RPMI7951 (cell line): ENCODE results near the gene CCL22. TPM values are rescaled to one million over a fixed set of nuclear protein-coding genes. Genes with fewer than 3 reads are reported as not detected.
"Not testable (repeated sequence)": the region's sequence is repeated elsewhere in the genome, so short reads cannot be mapped to it uniquely, and the experiment has no call there.

Source experiments
- DNase-seq: peaks from one replicate; pipeline ENCODE4 v3.0.0-alpha.2; 2012; ENCODE audit warnings: low read depth
- total RNA-seq: library from RNA; depleted of rRNA; stranded (reverse); fragments of >200 nt; shearing (Covaris generic); gene quantifications from 2 replicates; pipeline ENCODE4 v1.2.3, GENCODE V29; 2014

Gene CCL22
- total RNA-seq, 1 experiment from 2014 or later, result not detected

DNA sequence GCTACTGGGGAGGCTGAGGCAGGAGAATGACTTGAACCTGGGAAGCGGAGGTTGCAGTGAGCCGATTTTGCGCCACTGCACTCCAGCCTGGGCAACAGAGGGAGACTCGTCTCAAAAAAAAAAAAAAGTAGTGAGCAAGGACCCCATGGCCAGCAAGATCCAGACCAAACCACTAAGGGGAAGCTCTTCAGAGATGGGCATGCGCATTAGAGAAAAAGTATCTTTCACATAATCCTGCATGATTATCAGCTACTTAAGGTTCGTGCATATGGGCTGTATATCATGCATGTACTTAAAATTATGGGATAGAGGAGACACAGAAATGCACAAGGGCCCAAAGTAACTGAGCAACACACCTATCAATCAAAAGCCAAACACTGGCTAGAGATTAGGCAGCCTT, 10.7 kb upstream of the CCL22 start:
- no peak for DNase-seq

DNA sequence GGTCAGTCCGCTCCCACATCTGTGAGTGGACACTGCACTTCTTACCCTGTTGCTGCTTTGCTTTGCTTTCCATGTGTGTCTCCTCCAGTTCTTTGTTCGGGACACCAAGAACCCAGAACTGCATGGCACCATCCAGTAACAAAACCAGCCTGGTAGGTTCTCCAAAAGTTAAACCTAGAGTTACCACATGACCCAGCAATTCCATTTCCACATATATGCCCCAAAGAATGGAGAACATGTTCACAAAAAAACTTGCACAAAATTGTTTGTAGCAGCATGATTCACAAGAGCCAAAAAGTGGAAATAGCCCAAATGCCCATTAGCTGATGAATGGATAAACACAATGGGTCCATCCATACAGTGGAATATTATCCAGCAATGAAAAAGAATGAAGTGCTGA, 10.3 kb upstream of the CCL22 start:
- no peak for DNase-seq

DNA sequence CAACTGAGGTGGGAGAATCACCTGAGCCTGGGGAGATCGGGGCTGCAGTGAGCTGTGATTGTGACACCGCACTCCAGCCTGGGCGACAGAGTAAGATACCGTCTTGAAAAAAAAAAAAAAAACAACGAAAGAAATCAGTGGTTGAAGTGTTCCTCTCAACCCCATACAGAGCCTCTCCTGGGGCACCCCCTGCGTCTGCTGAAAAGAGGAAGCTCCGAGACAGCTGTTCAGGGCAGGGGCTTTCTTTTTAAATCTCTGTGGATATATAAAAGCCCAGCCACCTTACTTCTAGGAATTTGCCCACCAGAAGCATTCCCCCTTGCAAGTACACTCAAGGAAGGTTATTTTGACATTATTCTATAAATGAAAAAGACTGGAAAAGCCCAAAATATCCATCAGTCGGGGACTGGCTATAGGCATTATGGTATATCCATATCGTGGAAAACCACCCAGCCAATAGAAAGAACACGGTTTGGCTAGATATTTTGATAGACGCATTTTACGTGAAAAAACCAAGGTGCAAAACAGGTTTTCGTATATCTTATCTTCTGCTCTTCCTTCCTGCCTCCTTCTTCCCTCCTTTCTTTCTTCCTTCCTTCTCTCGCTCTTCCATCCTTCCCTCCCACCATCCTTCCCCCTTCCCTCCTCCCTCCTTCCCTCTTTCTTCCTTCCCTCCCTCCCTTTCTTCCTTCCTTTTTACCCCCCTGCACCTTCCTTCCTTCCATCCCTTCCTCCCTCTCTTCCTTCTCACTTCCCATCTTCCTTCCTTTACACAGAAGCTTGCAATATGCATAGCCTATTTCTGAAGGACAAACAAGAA, 9.2 kb upstream of the CCL22 start:
- DNase-seq, result no peak

DNA sequence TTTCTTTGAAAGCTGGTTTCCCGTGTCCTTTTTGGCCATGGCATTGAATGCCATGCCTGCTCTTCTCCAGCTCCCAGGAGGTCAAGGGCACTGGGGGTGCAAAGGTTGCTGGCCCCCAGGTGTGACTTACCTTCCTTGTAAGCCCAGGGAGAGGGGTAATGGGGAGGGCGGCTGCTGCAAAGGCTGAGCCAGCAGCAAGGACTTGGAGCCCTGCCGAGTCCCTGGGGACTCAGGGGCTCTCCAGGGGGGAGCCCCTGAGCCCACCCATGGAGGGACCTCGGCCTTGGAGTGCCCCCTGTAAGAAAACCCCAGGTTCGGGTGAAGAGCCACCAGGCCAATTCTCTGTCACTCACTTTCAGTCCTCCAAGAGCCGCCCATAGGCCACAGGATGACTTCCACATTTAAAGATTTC, 5.9 kb upstream of the CCL22 start:
- DNase-seq, result no peak

DNA sequence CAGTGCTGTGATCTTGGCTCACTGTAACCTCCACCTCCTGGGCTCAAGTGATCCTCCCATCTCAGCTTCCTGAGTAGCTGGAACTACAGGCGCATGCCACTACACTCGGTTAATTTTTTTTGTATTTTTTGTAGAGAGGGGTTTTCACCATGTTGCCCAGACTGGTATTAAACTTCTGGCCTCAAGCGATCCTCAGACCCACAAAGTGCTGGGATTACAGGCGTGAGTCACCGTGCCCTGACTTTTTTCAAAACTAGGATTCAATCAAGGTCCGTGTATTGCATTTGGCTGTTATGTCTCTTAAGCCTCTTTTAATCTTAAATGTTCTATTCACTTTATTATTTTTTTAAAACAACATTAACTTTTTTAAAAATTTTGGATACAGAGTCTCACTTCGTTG, 4.3 kb upstream of the CCL22 start:
- DNase-seq, result peak; percentile 71

DNA sequence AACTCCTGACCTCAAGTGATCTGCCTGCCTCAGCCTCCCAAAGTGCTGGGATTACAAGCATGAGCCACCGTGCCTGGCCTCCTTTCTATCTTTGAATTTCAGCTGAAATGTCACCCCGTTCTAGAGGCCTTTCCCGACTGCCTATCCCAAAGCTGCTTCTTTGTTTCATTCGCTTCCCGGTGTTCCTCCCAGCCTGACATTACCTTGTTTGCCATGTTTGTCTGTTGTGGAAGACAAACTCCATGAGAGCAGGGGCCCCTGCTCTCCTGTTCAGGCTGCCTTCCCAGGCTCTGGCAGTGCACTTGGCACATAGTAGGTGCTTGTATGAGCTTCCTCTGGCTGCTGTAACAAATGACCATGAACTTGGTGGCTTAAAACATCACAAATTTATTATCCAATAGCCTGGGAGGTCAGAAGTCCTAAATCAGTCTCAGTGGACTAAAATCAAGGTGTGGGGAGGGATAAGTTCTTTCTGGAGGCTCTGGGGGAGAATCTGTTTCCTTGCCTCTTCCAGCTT, 2.6 kb upstream of the CCL22 start:
- no peak for DNase-seq

DNA sequence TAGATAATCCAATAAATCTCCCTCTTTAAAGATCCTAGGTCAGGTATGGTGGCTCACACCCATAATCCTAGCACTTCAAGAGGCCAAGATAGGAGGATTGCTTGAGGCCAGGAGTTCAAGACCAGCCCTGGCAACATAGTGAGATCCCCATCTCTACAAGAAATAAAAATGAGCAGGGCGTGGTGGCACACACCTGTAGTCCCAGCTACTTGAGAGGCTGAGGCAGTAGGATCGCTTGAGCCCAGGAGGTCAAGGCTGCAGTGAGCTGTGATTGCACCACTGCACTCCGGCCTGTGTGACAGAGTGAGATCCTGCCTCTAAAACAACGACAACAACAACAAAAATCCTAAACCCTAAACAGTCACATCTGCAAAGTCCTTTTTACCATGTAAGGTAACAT, 2.0 kb upstream of the CCL22 start:
- DNase-seq, result no peak

DNA sequence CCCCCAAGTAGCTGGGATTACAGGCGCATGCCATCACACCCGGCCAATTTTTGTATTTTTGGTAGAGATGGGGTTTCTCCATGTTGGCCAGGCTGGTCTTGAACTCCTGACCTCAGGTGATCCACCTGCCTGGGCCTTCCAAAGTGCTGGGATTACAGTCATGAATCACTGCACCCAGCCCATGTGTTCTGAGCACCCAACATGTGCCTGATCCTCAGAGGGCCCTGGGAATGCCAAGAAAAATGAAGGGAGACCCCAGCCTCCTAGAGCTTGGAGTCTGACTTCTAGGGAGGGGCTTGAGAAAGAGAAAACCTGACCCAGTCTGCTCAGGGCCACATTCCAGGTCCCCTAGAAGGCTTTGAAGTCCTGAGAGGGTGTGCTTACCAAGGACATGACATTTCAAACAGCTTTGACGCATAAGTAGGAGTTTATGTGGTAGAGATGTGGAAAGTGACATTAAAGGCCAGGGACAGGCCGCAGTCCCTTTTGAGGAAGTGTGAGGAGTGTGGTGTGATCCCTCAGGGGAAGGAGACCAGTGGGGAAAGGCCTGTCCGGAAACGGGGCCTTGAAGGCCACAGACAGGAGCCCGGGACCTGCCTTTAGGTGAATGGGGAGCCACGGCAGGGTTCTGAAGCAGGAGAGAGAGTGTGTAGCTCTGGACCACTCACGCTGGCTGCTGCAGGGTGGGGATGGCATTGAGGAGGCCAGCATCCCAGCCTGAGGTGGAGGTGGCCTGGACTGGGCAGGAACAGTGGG, 1.1 kb upstream of the CCL22 start:
- no peak for DNase-seq

DNA sequence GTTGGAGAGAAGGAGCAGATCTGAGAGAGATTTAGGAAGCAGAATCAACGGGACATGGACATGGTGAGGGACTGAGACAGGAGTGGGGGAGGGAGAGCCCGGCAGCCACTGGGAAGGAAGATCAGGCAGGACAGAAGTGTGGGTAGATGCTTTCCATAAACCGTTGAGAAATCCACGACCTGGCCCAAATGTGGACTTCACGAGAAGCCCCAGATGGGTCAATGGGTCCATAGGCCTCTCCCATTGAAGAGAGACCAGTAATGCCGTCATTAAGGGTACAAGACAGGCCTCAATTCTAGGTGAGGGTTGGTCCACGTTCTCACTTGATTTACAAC, 530 bp upstream of the CCL22 start:
- DNase-seq, result no peak

DNA sequence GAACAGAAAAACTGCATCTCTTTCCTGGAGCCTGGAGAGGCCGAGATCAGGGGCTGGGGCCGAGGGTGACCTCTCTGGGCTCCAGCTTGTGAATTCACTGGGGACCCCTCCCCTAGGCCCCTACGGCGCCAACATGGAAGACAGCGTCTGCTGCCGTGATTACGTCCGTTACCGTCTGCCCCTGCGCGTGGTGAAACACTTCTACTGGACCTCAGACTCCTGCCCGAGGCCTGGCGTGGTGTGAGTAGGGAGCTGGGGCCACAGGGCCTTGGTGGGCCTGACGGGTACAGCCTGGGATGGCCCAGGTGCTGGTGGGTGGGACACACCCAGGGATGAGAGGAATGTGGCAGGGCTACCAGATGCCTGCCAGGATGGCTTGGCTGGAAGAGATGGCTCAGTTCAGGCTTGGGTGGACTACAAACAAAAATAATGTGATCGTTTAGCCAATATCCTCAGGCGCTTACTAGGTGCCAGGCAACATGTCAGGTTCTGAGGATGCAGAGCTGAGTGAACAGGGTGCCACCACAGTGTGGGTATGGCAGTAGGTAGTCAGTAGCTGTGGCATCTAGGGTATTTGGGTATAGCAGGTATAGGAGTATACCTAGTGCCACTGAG, 1.8 kb downstream of the CCL22 start:
- no peak for DNase-seq

DNA sequence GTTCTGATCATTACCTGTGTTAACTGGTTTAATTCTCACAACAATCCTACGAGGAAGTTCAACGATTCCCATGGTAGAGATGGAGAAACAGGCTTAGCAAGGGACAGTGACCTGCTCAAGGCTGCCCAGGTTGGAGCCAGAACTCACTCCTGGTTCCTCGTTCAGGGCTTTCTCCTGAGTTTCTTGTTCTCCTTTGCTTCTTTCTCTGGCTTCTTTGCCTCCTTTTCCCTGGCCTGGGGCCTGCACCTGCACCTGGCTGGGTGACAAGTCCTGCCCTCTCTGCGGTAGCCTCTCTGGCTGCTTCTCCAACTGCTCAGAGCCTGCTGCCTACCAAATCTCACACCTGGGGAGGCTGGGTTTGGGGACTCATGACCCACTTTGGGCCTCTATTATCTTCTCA, 2.8 kb downstream of the CCL22 start:
- DNase-seq, result no peak

DNA sequence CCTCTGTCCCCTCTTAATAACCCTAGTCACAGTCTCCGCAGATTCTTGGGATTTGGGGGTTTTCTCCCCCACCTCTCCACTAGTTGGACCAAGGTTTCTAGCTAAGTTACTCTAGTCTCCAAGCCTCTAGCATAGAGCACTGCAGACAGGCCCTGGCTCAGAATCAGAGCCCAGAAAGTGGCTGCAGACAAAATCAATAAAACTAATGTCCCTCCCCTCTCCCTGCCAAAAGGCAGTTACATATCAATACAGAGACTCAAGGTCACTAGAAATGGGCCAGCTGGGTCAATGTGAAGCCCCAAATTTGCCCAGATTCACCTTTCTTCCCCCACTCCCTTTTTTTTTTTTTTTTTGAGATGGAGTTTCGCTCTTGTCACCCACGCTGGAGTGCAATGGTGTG, 5.6 kb downstream of the CCL22 start:
- no peak for DNase-seq

DNA sequence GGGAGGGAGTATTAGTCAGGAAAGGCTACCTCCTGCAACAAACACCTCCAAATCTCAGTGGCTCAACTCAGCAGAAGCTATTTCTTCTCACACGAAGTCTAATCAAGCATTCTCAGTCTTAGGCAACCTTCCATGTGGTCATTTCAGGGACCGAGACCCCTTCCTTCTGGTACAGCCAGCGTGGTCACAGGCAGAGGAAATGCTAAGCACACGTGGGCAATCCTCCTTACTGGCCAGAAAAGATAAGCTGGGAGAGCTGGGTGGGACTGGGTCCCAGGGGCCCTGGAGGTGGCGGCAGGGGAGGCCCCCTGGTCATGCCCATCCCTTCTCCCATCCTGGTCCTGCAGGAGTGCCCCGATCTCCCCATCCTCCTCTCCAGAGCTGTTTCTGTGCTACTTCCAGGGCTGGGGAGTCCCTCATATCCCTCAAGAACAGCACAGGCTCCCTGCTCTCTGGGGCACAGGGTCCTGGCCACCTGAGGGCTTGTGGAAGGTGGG, 8.0 kb downstream of the CCL22 start:
- DNase-seq, result no peak

DNA sequence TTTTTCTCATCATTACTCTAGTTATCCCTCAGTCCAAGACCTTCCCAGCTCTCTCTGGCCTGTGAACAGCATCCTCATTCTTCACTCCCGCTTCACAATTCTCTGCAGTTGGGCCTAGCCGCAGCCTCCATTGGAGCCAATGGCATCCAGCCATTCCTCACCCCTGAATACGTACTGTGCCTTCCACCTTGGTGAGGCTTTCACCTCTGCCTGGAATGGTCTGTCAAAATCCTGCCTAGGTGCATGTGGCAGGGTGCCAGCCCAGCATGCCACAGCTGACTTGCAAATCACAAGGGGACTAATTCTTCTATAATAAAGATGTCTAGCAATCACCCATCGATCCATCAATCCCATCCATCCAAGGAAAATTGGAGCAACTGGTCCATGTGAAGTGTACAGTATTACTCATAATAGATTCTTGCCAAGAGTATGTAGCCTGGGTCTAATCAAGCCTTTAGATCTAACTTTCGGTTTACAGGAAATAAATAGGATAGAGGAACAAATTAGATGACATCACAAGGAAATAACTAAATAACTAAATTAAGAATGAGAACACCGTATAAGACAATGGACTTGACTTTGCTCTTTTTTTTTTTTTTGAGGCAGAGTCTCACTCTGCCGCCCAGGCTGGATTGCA, 8.7 kb downstream of the CCL22 start:
- DNase-seq, result peak; percentile 68

DNA sequence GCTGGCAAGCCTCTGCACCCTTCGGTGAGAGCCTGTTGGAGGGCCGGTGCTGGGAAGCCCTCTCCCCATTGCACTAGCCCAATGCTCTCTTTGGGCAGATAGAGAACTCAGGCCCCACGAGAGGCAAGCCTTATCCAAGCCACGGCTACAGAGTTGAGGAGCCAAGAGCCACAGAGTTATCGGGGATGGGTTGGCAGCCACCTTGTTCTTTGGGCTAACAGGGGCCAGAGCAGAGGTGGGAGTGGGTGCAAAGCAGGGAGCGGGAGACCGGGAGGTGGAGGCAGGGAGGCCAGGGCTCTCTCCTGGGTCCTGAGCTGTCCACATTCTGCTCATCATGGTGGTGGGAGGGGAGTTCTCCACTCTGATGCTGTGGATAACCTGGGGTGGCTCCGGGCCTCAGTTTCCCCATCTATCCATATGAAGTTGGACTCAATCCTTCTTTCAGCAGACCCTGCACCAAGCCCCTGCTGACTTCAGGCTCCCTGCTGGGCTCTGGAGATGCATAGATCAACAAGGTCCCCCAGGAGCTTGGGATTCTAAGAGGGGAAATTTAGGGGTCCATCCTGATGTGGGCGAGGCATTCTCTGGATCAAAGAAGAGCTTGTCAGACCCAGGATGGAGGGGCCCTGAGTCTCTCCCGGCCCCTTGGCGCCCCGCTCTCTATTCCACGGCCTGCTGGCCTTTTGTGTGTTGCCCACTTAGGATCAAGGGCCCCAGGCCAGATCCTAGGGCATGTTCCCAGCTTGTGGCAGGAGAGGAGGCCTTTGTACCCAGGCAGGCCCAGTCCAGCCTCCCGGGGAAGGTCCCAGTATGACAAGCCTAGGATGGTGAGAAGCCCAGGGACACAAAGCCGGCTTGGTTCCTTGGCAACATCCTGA, 13.2 kb downstream of the CCL22 start:
- DNase-seq, result no peak

DNA sequence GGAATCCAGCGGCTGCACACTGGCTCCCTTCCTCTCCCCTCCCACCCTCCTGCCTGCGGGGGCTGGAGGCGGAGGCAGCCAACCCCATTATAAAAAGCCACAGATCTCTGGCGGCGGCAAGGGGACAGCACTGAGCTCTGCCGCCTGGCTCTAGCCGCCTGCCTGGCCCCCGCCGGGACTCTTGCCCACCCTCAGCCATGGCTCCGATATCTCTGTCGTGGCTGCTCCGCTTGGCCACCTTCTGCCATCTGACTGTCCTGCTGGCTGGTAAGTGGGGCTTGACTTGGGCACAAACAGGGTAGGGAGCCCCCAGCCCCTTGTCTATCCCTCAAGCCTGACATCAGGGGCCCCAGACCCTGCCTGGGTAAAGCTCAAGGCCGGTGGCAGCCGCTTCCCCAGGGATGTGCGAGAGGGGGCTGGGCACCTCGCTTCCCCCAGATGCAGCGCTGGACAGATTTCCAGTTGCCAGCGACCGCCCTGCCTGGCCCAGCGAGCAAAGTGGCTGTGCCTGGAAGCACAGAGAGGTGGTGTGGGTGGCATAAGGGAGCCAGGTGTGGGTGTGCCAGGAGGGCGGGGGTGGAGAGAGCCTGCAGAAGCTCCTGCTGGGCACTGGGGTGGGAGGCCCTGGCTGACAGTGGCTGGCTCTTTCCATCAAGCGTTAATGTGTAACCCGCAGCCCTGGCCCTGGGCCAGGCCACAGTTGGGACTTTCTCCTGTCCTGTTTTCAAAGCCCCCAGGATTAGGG, 14.0 kb downstream of the CCL22 start, which contains the start of gene CX3CL1:
CX3CL1 (plus strand) TSS at position 119 of the 745 bp plus-strand sequence; CDS start at position 198, 79 bp downstream.
- peak; percentile 78 for DNase-seq

DNA sequence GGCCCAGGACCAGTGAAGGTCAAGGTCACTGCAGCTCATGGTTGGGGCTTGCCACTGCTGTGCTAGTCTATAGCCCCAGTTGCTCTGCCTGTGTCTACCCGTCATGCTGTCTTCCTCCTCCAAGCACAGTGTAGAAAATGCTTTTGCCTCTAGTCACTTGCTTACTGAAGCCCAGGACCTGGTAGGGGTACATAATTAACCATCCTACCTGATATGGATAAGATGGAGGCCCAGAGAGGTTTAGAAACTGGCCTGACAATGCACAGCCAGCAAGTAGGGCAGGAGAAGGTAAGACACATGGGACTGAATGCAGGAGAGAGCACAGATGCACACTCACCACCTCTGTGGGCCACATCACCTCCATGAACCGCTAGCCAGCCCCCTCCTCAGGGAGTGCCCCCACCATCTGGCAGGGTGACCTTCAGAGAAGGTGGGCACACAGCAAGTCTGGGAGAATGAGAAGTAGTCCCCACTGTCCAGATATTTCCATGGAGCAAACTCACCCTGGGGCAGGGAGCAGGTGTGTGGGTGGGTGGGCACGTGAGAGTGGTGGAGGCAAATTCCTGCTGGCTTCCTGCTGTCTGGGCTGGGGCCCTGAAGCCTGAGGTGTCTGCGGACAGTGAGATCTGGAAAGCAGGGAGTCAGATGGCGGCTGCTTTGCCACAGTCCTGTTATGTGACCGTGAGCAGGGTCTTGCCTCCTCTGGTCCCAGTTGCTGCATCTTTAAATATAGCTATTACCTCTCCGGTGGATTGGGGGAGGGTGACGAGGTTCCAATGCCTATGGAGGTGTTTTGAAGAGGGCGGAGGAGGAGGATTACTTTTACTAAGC, 14.7 kb downstream of the CCL22 start:
- DNase-seq, result no peak

DNA sequence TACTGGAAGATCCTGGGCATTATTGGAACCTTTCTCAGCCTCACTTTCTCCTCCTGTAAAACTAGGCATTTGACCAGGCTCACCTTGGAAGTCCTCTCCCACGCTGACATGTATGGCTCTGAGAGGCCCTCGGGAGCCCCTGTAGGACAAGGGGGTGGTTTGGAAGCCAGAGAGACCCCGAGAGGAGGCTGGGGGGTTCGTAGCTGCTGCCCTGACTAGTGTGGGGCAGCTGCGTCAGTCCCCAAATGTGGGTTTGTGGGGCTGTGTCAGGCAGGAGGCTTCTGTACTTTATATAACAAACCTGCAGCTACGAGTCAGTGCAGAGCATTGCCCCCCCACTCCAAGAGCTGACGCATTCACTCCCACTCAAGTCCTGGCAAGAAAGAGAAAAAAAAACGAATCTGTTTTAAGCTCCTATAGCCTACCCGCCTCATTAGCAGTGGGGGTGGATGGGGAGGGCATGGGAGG, 15.5 kb downstream of the CCL22 start:
- DNase-seq, result no peak

DNA sequence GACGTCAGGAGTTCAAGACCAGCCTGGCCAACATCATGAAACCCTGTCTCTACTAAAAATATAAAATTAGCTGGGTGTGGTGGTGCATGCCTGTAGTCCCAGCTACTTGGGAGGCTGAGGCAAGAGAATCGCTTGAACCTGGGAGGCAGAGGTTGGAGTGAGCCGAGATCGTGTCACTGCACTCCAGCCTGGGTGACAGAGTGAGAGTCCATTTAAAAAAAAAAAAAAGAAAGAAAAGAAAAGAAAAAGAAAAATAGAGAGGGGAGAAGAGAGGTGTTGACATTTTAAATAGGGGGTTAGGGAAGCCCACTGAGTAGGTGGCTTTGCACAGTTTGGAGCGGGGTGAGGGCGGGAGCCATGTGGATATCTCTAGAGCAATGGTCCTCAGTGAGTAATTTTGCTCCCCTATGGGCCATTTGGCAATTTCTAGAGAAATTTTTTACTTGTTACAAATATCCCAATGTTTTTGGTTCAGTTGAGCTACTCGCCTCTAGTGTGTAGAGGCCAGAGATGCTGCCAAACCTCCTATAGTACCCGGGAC, 16.4 kb downstream of the CCL22 start:
- DNase-seq, result not testable (repeated sequence)
